ENCODE results near the gene HMX2. TPM values are rescaled to one million over a fixed set of nuclear protein-coding genes. Genes with fewer than 3 reads are reported as not detected.

HMX2 gene
- total and polyA plus RNA-seq, 2 of the 8 experiments (the other 6 are each of a cell fraction or from before 2014, with no cell fraction given), result 2.0 to 2.7 TPM

- no peak for TF ChIP-seq PHF8 (conservative IDR thresholded peaks at IDR 0.05; ENCODE audit: low read depth, low read length)
- TF ChIP-seq POLR2AphosphoS5 (IDR thresholded peaks at IDR 0.05; ENCODE audit: low read depth, low read length), result no peak
- TF ChIP-seq SUZ12 (IDR thresholded peaks at IDR 0.05; ENCODE audit: low read length), result no peak
- TF ChIP-seq KDM1A (IDR thresholded peaks at IDR 0.05; ENCODE audit: borderline replicate concordance, low read length), result 0 out of 2 replicates have a peak, but pooled peaks have one; percentile 52
- TF ChIP-seq SRF (IDR thresholded peaks at IDR 0.05; ENCODE audit: low read depth, low read length), result peak; percentile 81
- TF ChIP-seq YY1 (IDR thresholded peaks at IDR 0.05; ENCODE audit: low read depth, low read length), result 0 out of 2 replicates have a peak, but pooled peaks have one; percentile 15
- TF ChIP-seq ATF3 (IDR thresholded peaks at IDR 0.05; ENCODE audit: insufficient read depth, low read depth, low read length), result no peak
- TF ChIP-seq POLR2A (IDR thresholded peaks at IDR 0.05; ENCODE audit: control extremely low read depth in 1 of 2, low read depth in 2 of 2, low read length in 2 of 2), result no peak
- TF ChIP-seq RXRA (IDR thresholded peaks at IDR 0.05; ENCODE audit: insufficient read depth, low read depth, low read length), result no peak
- TF ChIP-seq NRF1 (IDR thresholded peaks at IDR 0.05; ENCODE audit: low read depth, low read length), result no peak
Observed at GRCh38 chr10:123135415-123136141, 12.4 kb upstream of the HMX2 start, which contains the start of gene HMX3 (continued).
